BJ (cell line): Measurements from ENCODE around the gene SDK1. TPM values are rescaled to one million over a fixed set of nuclear protein-coding genes. Genes with fewer than 3 reads are reported as not detected.

Experiments used
- CTCF ChIA-PET: fragments of 350-600 bp; formaldehyde crosslinking; extraction: SDS; loops from one replicate; lab custom pipeline; 2021; ENCODE audit warnings: antibody characterized with exemption, inconsistent platforms; lab: Yijun Ruan, JAX
- POLR2A ChIA-PET: fragments of 300-600 bp; sonication (Branson Sonifier 250); formaldehyde crosslinking; extraction: SDS; loops from one replicate; lab custom pipeline; 2021; ENCODE audit warnings: antibody characterized with exemption; lab: Charles Lee
- DNase-seq: peaks from one replicate; pipeline ENCODE4 v3.0.0-alpha.2; 2011; ENCODE audit warnings: low read depth
- H3K27me3 ChIP-seq: 2 replicates; pipeline ENCODE4 v1.6.0; 2011; ENCODE audit warnings: low read length; ENCODE audit not compliant: control insufficient read depth, insufficient read depth
- H3K36me3 ChIP-seq: 2 replicates; pipeline ENCODE4 v1.5.1; 2011; ENCODE audit warnings: low read length; ENCODE audit not compliant: control insufficient read depth, insufficient read depth
- H3K4me3 ChIP-seq: 2 replicates; pipeline ENCODE4 v1.5.1; 2011; ENCODE audit warnings: low read depth, mild to moderate bottlenecking, control low read depth, low read length
- CTCF ChIP-seq: IDR thresholded peaks from 2 replicates; pipeline ENCODE4 v1.5.1; 2011; ENCODE audit warnings: low read depth, mild to moderate bottlenecking, control low read depth, inconsistent platforms, low read length, moderate library complexity; ENCODE audit not compliant: insufficient read depth
- polyA plus RNA-seq: library from polyadenylated mRNA; depleted of rRNA; stranded (reverse); fragments of >200 nt; gene quantifications from 2 replicates; pipeline ENCODE4 v1.2.3, GENCODE V29; 2011

Gene SDK1
- polyA plus RNA-seq, 1 experiment, result 0.01 TPM

- ChIA-PET CTCF (no interaction called here), POLR2A (no interaction called here)
- H3K36me3 ChIP-seq, result no peaks in the 10 kb centered on the region
- TF ChIP-seq CTCF, result no peak
- no peak for DNase-seq
- H3K27me3 ChIP-seq, result no peaks in the 10 kb centered on the region
- no peak overlapping the region for H3K4me3 ChIP-seq
Observed at GRCh38 chr7:4218481-4218880, 917.4 kb downstream of the SDK1 start.

GRCh38 chr7:4220011-4220410 lies 919.0 kb downstream of the SDK1 start:
- ChIA-PET CTCF (no interaction called here), POLR2A (no interaction called here)
- H3K4me3 ChIP-seq, result no peak overlapping the region
- H3K36me3 ChIP-seq, result no peaks in the 10 kb centered on the region
- no peak for DNase-seq
- no peak for TF ChIP-seq CTCF
- H3K27me3 ChIP-seq, result no peaks in the 10 kb centered on the region

- ChIA-PET POLR2A (no interaction called here), CTCF (no interaction called here)
- no peak for DNase-seq
- Histone ChIP-seq H3K27me3 (no peaks in the 10 kb centered on the region), H3K4me3 (no peak overlapping the region), H3K36me3 (no peaks in the 10 kb centered on the region)
- no peak for TF ChIP-seq CTCF
Observed at GRCh38 chr7:4221043-4221442, 920.0 kb downstream of the SDK1 start.

GRCh38 chr7:4222676-4223075 lies 921.6 kb downstream of the SDK1 start:
- Histone ChIP-seq H3K27me3 (no peaks in the 10 kb centered on the region), H3K4me3 (no peak overlapping the region), H3K36me3 (no peaks in the 10 kb centered on the region)
- ChIA-PET CTCF (no interaction called here), POLR2A (no interaction called here)
- no peak for TF ChIP-seq CTCF
- no peak for DNase-seq

- Histone ChIP-seq H3K36me3 (no peaks in the 10 kb centered on the region), H3K4me3 (no peak overlapping the region), H3K27me3 (no peaks in the 10 kb centered on the region)
- DNase-seq, result no peak
- ChIA-PET POLR2A (no interaction called here), CTCF (interaction anchor here (0.9 kb wide), 1 partner anchor 19 kb away, joined by 3 read pairs; no protein-coding TSS in a partner anchor)
- no peak for TF ChIP-seq CTCF
Observed at GRCh38 chr7:4225361-4225771, 924.3 kb downstream of the SDK1 start.
